Gastroesophageal sphincter (tissue), 3 donors: Measurements from ENCODE around the gene C10orf62.

ENCODE experiments used
- EP300 ChIP-seq: sonication (generic); formaldehyde crosslinking; IDR thresholded peaks from one replicate; pipeline ENCODE4 v1.6.1; 2017; ENCODE audit warnings: antibody characterized with exemption, mild to moderate bottlenecking
- POLR2A ChIP-seq, 2 donors: fragments of 450-650 bp; IDR thresholded peaks; one replicate each; pipeline ENCODE4 v1.6.1; 2017; ENCODE audit warnings: antibody characterized with exemption in 2 of 2, mild to moderate bottlenecking in 2 of 2, moderate library complexity in 1 of 2
- POLR2AphosphoS5 ChIP-seq: sonication (generic); formaldehyde crosslinking; IDR thresholded peaks from one replicate; pipeline ENCODE4 v1.6.1; 2017; ENCODE audit warnings: antibody characterized with exemption
- TF ChIP-seq, protein P1 (sequence below), 4 experiments: fragments of 200-600 bp in 2 of 4; fragments of 450-650 bp in 2 of 4; sonication (generic) in 1 of 4; IDR thresholded peaks; one replicate each; pipeline ENCODE4 v1.5.1; 2017 to 2019; ENCODE audit warnings: antibody characterized with exemption in 4 of 4, mild to moderate bottlenecking in 2 of 4, moderate library complexity in 2 of 4

DNA sequence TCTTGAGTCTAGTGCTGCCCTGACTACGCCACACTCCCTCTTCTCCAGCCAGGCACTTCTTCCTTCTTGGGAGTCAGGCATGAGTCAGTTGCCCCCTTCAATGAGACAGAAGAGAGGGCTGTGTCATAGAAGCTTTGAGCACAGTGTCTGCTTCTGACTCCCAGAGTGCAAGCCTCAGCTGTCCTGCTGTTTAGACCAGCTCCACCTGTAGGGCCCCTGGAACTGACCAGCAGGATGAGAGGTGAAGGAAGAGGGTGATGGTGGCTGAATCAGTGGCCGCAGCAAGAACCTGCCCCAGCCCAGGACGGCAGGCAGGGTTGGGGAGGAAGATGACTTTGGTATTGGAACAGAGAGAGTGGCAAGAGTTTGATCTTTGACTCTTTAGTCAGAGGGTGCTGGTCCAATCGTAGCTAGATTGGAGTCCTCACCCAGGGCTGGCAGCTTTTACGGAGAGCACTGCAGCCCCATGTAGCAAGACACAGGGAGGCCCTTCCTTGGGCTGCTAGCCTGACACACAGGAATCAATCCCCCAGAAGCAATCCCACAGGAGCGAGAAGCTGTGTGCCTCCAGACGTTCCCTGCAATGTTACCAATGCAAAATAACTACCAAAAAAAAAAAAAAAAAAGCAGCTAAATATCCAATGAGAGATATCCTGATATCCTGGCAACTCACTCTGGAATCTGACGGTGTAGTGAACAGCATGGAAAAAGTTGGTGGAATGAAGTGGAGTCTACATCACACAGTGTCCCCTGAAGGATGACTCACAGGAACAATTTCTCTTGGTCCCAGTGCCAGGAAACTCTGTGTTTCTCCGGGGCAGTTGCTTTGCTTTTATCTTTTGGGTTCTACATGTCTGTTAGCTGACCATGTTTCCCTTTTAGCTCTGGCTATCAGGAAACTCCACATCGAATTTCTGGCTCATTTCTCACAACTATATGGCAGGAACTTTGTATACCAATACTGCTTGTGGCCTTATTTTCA is 6.9 kb downstream of the C10orf62 start:
- peak in 1 of 2 donors; percentile 13 for TF ChIP-seq POLR2A (IDR thresholded peaks at IDR 0.05)
- TF ChIP-seq, protein P1, sequence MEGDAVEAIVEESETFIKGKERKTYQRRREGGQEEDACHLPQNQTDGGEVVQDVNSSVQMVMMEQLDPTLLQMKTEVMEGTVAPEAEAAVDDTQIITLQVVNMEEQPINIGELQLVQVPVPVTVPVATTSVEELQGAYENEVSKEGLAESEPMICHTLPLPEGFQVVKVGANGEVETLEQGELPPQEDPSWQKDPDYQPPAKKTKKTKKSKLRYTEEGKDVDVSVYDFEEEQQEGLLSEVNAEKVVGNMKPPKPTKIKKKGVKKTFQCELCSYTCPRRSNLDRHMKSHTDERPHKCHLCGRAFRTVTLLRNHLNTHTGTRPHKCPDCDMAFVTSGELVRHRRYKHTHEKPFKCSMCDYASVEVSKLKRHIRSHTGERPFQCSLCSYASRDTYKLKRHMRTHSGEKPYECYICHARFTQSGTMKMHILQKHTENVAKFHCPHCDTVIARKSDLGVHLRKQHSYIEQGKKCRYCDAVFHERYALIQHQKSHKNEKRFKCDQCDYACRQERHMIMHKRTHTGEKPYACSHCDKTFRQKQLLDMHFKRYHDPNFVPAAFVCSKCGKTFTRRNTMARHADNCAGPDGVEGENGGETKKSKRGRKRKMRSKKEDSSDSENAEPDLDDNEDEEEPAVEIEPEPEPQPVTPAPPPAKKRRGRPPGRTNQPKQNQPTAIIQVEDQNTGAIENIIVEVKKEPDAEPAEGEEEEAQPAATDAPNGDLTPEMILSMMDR (IDR thresholded peaks at IDR 0.05), result no peak
- TF ChIP-seq EP300, result no peak
- peak; percentile 93 for TF ChIP-seq POLR2AphosphoS5
